ENCODE results near the gene STMND1.

Gene STMND1

DNA sequence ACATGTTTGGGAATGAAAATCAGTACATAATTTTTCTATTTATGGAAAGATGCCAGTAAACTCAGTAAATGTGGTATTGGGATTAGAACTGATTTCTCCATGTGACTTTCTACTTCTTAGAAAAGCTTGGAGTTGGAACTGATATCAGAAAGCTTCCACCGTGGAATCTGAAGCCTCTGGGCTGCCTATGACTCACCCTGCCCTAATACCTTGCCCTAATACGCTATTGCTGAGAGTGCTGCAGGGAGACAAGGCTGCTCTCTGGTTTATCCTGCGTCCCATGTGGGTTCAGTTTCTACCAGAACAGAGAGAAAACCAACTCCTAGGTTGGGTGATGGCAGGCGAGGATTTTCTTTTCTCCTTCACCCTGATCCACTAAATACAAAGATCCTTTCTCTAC lies 3.3 kb upstream of the STMND1 start:
- TF ChIP-seq SPI1 (IDR thresholded peaks at IDR 0.05; ENCODE audit: borderline replicate concordance, low read depth) (no peak), GABPA (IDR thresholded peaks at IDR 0.05; ENCODE audit: low read depth) (no peak), POLR2AphosphoS5 (IDR thresholded peaks at IDR 0.05; ENCODE audit: low read depth) (no peak), CTCF (IDR thresholded peaks at IDR 0.05; ENCODE audit: insufficient read depth, low read length) (no peak), REST (IDR thresholded peaks at IDR 0.05; ENCODE audit: insufficient replicate concordance, low read depth) (no peak)
- Histone ChIP-seq H3K27ac (replicated peaks) (no peak overlapping the region), H3K27me3 (ENCODE audit: insufficient read depth, poor library complexity, severe bottlenecking) (peaks cover 12% of the 10 kb centered on the region), H3K4me3 (replicated peaks; ENCODE audit: insufficient read depth, low read length) (no peak overlapping the region)
- DNase-seq (ENCODE audit: low read depth in 1 of 2, low spot score in 1 of 2): no peak

GRCh38 chr6:17099401-17100059 lies 2.3 kb upstream of the STMND1 start:
- DNase-seq (ENCODE audit: low read depth in 1 of 2, low spot score in 1 of 2): no peak
- peaks cover 12% of the 10 kb centered on the region for H3K27me3 ChIP-seq (ENCODE audit: insufficient read depth, poor library complexity, severe bottlenecking)
- H3K27ac ChIP-seq (replicated peaks): no peak overlapping the region
- TF ChIP-seq SPI1 (IDR thresholded peaks at IDR 0.05; ENCODE audit: borderline replicate concordance, low read depth): no peak
- TF ChIP-seq CTCF (IDR thresholded peaks at IDR 0.05; ENCODE audit: insufficient read depth, low read length): no peak
- no peak for TF ChIP-seq GABPA (IDR thresholded peaks at IDR 0.05; ENCODE audit: low read depth)
- no peak for TF ChIP-seq REST (IDR thresholded peaks at IDR 0.05; ENCODE audit: insufficient replicate concordance, low read depth)
- TF ChIP-seq POLR2AphosphoS5 (IDR thresholded peaks at IDR 0.05; ENCODE audit: low read depth): no peak
- H3K4me3 ChIP-seq (replicated peaks; ENCODE audit: insufficient read depth, low read length): no peak overlapping the region

DNA sequence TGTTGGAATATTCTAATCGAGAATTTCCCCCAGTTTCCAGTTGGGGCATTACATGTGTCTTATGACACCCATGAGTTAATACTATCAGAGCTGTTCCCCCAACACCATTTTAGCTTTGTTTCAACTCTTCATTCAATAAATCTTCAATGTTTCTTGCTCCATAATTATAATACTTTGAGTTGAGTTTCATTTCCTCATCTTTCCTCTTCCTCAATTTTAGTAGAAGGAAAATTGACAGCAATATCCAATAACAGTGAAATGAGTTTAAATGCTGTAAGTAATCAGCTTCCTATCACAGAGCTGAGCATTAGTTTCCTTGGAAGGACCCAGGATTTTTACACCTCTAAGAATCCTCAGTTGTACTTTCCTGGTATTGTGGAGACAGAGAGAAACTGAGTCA lies 1.0 kb upstream of the STMND1 start:
- no peak overlapping the region for H3K27ac ChIP-seq (replicated peaks)
- DNase-seq (ENCODE audit: low read depth in 1 of 2, low spot score in 1 of 2): no peak
- TF ChIP-seq CTCF (IDR thresholded peaks at IDR 0.05; ENCODE audit: insufficient read depth, low read length): no peak
- no peak for TF ChIP-seq REST (IDR thresholded peaks at IDR 0.05; ENCODE audit: insufficient replicate concordance, low read depth)
- TF ChIP-seq POLR2AphosphoS5 (IDR thresholded peaks at IDR 0.05; ENCODE audit: low read depth): no peak
- TF ChIP-seq GABPA (IDR thresholded peaks at IDR 0.05; ENCODE audit: low read depth): no peak
- TF ChIP-seq SPI1 (IDR thresholded peaks at IDR 0.05; ENCODE audit: borderline replicate concordance, low read depth): no peak

More for the DNA sequence above, 1.0 kb upstream of the STMND1 start:
- no peak overlapping the region for H3K4me3 ChIP-seq (replicated peaks; ENCODE audit: insufficient read depth, low read length)
- H3K27me3 ChIP-seq (ENCODE audit: insufficient read depth, poor library complexity, severe bottlenecking): peaks cover 12% of the 10 kb centered on the region

Measured in HL-60 (cell line).